Neural cell (in vitro differentiated cells): ENCODE results near the gene CALHM5. TPM values are rescaled to one million over a fixed set of nuclear protein-coding genes. Genes with fewer than 3 reads are reported as not detected.

Source experiments
- H2AFZ ChIP-seq: fragments of 200-600, 300-800 bp; sonication (generic), shearing (Covaris generic); 2 replicates; pipeline ENCODE4 v1.6.0; 2014; ENCODE audit warnings: low read depth, mild to moderate bottlenecking, antibody characterized with exemption, low read length, moderate library complexity
- H3F3A ChIP-seq: fragments of 200-600 bp; shearing (Covaris generic); 2 replicates; pipeline ENCODE4 v1.6.1; 2016; ENCODE audit warnings: mild to moderate bottlenecking, moderate library complexity, mixed read lengths, antibody characterized with exemption, low read length; ENCODE audit not compliant: insufficient read depth, poor library complexity, severe bottlenecking
- H3K27ac ChIP-seq: fragments of 200-600, 300-800 bp; sonication (generic), shearing (Covaris generic); 2 replicates; pipeline ENCODE4 v1.5.1; 2014; ENCODE audit warnings: mild to moderate bottlenecking, low read length, moderate library complexity
- H3K27me3 ChIP-seq: fragments of 300-800, 200-600 bp; sonication (generic), shearing (Covaris generic); 2 replicates; pipeline ENCODE4 v1.6.0; 2014; ENCODE audit warnings: mild to moderate bottlenecking, low read depth, low read length, moderate library complexity; ENCODE audit not compliant: insufficient read depth
- H3K36me3 ChIP-seq: fragments of 300-800, 200-600 bp; sonication (generic), shearing (Covaris generic); 2 replicates; pipeline ENCODE4 v1.5.1; 2014; ENCODE audit warnings: mild to moderate bottlenecking, antibody characterized with exemption, low read length, moderate library complexity; ENCODE audit not compliant: insufficient read depth
- H3K4me2 ChIP-seq: fragments of 300-800, 200-600 bp; sonication (generic), shearing (Covaris generic); 2 replicates; pipeline ENCODE4 v1.6.0; 2014; ENCODE audit warnings: mild to moderate bottlenecking, low read length
- H3K4me3 ChIP-seq: fragments of 300-800, 200-600 bp; sonication (generic), shearing (Covaris generic); 2 replicates; pipeline ENCODE4 v1.5.1; 2014; ENCODE audit warnings: mild to moderate bottlenecking, low read length, moderate library complexity
- H3K79me2 ChIP-seq: fragments of 200-600 bp; shearing (Covaris generic); replicated peaks from 2 replicates; pipeline ENCODE4 v1.6.0; 2014; ENCODE audit warnings: mild to moderate bottlenecking, low read length, moderate library complexity; ENCODE audit not compliant: insufficient read depth
- H3K9ac ChIP-seq: fragments of 300-800, 200-600 bp; sonication (generic), shearing (Covaris generic); 2 replicates; pipeline ENCODE4 v1.6.1; 2016; ENCODE audit warnings: mild to moderate bottlenecking, low read length, mixed read lengths
- H3K9me2 ChIP-seq: fragments of 200-600 bp; shearing (Covaris generic); 2 replicates; pipeline ENCODE4 v1.6.1; 2016; ENCODE audit warnings: mild to moderate bottlenecking, low read length, mixed read lengths; ENCODE audit not compliant: insufficient read depth
- H3K9me3 ChIP-seq: fragments of 200-600, 300-800 bp; sonication (generic), shearing (Covaris generic); 2 replicates; pipeline ENCODE4 v1.6.1; 2016; ENCODE audit warnings: mild to moderate bottlenecking, mixed run types, low read length, moderate library complexity, mixed read lengths
- H4K20me1 ChIP-seq: fragments of 200-600 bp; shearing (Covaris generic); 2 replicates; pipeline ENCODE4 v1.6.1; 2016; ENCODE audit warnings: mild to moderate bottlenecking, mixed run types; ENCODE audit not compliant: insufficient read depth
- EZH2 ChIP-seq: fragments of 200-600, 300-800 bp; shearing (Covaris generic), sonication (generic); IDR thresholded peaks from 2 replicates; pipeline ENCODE4 v1.6.1; 2014; ENCODE audit warnings: antibody characterized with exemption, low read length, borderline replicate concordance, mild to moderate bottlenecking; ENCODE audit not compliant: insufficient read depth, poor library complexity, severe bottlenecking
- MXI1 ChIP-seq: fragments of 450-650 bp; conservative IDR thresholded peaks from 2 replicates; pipeline ENCODE4 v1.6.1; 2014; ENCODE audit warnings: antibody characterized with exemption, mild to moderate bottlenecking; ENCODE audit not compliant: poor library complexity, severe bottlenecking
- POLR2AphosphoS5 ChIP-seq: IDR thresholded peaks from 2 replicates; pipeline ENCODE4 v1.6.1; 2012
- RAD21 ChIP-seq: fragments of 450-650 bp; conservative IDR thresholded peaks from 2 replicates; pipeline ENCODE4 v1.6.1; 2014; ENCODE audit warnings: antibody characterized with exemption, mild to moderate bottlenecking, moderate library complexity
- SMC3 ChIP-seq: fragments of 450-650 bp; conservative IDR thresholded peaks from 2 replicates; pipeline ENCODE4 v1.6.1; 2014; ENCODE audit warnings: antibody characterized with exemption, mild to moderate bottlenecking, moderate library complexity; ENCODE audit not compliant: poor library complexity
- TAF1 ChIP-seq: IDR thresholded peaks from 2 replicates; pipeline ENCODE4 v1.6.1; 2012; ENCODE audit warnings: low read depth
- polyA plus RNA-seq: library from polyadenylated mRNA; depleted of rRNA; stranded (reverse); fragments of >200 nt; gene quantifications from 2 replicates; pipeline ENCODE4 v1.2.3, GENCODE V29; 2014
- TF ChIP-seq, protein P1 (sequence below): IDR thresholded peaks from 2 replicates; pipeline ENCODE4 v1.6.1; 2012; ENCODE audit warnings: borderline replicate concordance
- TF ChIP-seq, protein P2 (sequence below): fragments of 450-650 bp; IDR thresholded peaks from 2 replicates; pipeline ENCODE4 v1.5.1; 2014; ENCODE audit warnings: antibody characterized with exemption, mild to moderate bottlenecking, moderate library complexity; ENCODE audit not compliant: poor library complexity, severe bottlenecking

CALHM5 gene
- polyA plus RNA-seq, 1 donor from 2014 or later, result 0.07 TPM

DNA sequence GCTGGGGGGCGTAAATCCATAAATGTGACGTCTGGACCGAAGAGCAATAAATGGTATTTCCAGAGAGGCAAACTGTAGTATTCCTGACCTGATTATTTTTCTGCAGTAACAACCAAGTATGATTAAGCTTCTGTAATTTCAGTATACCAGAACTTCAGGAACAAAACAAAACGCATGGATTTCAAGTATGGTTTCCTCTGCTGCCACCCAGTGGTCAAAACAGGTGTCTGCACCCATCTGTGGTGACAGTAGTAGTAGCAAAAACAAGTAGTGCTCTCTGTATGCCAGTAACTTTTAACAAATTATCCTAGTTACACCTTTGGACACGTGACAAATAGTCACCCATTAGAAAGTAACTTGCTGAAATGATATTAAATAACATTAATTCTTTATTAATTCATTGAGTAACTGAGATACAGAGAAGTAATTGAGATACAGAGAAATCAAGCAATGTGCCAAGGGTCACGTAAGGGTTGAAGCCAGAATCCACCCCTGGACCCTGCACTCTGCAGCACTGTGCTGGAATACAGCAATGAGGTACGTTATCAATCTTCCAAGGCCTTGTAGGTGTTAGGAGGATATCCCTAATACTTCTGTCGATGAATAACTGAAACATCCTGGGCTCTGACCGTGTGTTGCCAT, 50.1 kb downstream of the CALHM5 start (continued):
- TF ChIP-seq, protein P1, sequence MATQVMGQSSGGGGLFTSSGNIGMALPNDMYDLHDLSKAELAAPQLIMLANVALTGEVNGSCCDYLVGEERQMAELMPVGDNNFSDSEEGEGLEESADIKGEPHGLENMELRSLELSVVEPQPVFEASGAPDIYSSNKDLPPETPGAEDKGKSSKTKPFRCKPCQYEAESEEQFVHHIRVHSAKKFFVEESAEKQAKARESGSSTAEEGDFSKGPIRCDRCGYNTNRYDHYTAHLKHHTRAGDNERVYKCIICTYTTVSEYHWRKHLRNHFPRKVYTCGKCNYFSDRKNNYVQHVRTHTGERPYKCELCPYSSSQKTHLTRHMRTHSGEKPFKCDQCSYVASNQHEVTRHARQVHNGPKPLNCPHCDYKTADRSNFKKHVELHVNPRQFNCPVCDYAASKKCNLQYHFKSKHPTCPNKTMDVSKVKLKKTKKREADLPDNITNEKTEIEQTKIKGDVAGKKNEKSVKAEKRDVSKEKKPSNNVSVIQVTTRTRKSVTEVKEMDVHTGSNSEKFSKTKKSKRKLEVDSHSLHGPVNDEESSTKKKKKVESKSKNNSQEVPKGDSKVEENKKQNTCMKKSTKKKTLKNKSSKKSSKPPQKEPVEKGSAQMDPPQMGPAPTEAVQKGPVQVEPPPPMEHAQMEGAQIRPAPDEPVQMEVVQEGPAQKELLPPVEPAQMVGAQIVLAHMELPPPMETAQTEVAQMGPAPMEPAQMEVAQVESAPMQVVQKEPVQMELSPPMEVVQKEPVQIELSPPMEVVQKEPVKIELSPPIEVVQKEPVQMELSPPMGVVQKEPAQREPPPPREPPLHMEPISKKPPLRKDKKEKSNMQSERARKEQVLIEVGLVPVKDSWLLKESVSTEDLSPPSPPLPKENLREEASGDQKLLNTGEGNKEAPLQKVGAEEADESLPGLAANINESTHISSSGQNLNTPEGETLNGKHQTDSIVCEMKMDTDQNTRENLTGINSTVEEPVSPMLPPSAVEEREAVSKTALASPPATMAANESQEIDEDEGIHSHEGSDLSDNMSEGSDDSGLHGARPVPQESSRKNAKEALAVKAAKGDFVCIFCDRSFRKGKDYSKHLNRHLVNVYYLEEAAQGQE, result no peak

DNA sequence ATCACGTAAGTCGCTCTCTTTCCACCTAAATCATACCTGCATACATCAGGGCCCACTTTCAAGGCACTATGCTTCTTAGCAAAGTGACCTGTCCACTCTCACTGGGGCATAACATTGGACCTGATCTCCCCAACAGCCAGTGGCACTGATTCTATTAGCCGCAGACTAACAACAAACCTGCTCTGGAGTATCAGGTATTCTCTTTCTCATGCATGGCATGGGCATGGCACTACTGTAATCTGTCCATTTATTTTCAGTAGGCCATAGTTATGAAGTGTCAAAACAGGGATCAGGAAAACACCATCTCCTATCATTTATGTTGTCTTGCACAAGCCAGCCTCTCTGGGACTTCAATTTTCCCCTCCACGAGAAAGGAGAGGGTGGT, 50.6 kb downstream of the CALHM5 start:
- no peaks in the 10 kb centered on the region for H3K27me3 ChIP-seq
- H3K79me2 ChIP-seq, result no peaks in the 10 kb centered on the region
- H2AFZ ChIP-seq, result no peak overlapping the region
- no peak for TF ChIP-seq POLR2AphosphoS5
- TF ChIP-seq RAD21, result no peak
- no peak for TF ChIP-seq TAF1
- no peak for TF ChIP-seq SMC3
- TF ChIP-seq EZH2, result no peak
- no peak for TF ChIP-seq MXI1
- TF ChIP-seq, protein P1, result no peak
- TF ChIP-seq, protein P2, sequence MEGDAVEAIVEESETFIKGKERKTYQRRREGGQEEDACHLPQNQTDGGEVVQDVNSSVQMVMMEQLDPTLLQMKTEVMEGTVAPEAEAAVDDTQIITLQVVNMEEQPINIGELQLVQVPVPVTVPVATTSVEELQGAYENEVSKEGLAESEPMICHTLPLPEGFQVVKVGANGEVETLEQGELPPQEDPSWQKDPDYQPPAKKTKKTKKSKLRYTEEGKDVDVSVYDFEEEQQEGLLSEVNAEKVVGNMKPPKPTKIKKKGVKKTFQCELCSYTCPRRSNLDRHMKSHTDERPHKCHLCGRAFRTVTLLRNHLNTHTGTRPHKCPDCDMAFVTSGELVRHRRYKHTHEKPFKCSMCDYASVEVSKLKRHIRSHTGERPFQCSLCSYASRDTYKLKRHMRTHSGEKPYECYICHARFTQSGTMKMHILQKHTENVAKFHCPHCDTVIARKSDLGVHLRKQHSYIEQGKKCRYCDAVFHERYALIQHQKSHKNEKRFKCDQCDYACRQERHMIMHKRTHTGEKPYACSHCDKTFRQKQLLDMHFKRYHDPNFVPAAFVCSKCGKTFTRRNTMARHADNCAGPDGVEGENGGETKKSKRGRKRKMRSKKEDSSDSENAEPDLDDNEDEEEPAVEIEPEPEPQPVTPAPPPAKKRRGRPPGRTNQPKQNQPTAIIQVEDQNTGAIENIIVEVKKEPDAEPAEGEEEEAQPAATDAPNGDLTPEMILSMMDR, result no peak
- no peaks in the 10 kb centered on the region for H3F3A ChIP-seq
- H4K20me1 ChIP-seq, result no peaks in the 10 kb centered on the region
- no peak overlapping the region for H3K27ac ChIP-seq
- H3K36me3 ChIP-seq, result no peaks in the 10 kb centered on the region
- H3K9me3 ChIP-seq, result no peaks in the 10 kb centered on the region
- no peak overlapping the region for H3K4me2 ChIP-seq
- no peak overlapping the region for H3K9ac ChIP-seq
- H3K4me3 ChIP-seq, result no peak overlapping the region
- H3K9me2 ChIP-seq, result no peaks in the 10 kb centered on the region
